IPS DF 6.9 (cell line): Measurements from ENCODE around the gene SPATA25.

Experiments
- DNase-seq: peaks from one replicate; pipeline ENCODE4 v3.0.0-alpha.2; 2013; ENCODE audit warnings: low read depth, low spot score
- H3K27ac ChIP-seq: one replicate; pipeline ENCODE4 v1.5.1; 2013; ENCODE audit warnings: low read length, control low read depth
- H3K27me3 ChIP-seq: 2 replicates; pipeline ENCODE4 v1.6.1; 2013; ENCODE audit warnings: mild to moderate bottlenecking, low read length; ENCODE audit not compliant: control insufficient read depth, insufficient read depth
- H3K36me3 ChIP-seq: 2 replicates; pipeline ENCODE4 v1.6.1; 2013; ENCODE audit warnings: low read length; ENCODE audit not compliant: control insufficient read depth, insufficient read depth
- H3K4me1 ChIP-seq: 2 replicates; pipeline ENCODE4 v1.6.1; 2013; ENCODE audit warnings: low read length; ENCODE audit not compliant: control insufficient read depth, insufficient read depth
- H3K4me3 ChIP-seq: 2 replicates; pipeline ENCODE4 v1.5.1; 2013; ENCODE audit warnings: mild to moderate bottlenecking, low read length
- H3K9me3 ChIP-seq: 2 replicates; pipeline ENCODE4 v1.6.1; 2013; ENCODE audit warnings: low read length, inconsistent platforms; ENCODE audit not compliant: control insufficient read depth, insufficient read depth
- WGBS: extraction: QIAGEN DNeasy Blood & Tissue Kit; methylation state at CpG from one replicate; pipeline ENCODE4 v1.1.7; 2013; ENCODE audit warnings: mixed read lengths, missing lambda C conversion rate; ENCODE audit not compliant: insufficient read length, insufficient coverage; 5-methylcytosine and 5-hydroxymethylcytosine counted together

The SPATA25 gene

DNA sequence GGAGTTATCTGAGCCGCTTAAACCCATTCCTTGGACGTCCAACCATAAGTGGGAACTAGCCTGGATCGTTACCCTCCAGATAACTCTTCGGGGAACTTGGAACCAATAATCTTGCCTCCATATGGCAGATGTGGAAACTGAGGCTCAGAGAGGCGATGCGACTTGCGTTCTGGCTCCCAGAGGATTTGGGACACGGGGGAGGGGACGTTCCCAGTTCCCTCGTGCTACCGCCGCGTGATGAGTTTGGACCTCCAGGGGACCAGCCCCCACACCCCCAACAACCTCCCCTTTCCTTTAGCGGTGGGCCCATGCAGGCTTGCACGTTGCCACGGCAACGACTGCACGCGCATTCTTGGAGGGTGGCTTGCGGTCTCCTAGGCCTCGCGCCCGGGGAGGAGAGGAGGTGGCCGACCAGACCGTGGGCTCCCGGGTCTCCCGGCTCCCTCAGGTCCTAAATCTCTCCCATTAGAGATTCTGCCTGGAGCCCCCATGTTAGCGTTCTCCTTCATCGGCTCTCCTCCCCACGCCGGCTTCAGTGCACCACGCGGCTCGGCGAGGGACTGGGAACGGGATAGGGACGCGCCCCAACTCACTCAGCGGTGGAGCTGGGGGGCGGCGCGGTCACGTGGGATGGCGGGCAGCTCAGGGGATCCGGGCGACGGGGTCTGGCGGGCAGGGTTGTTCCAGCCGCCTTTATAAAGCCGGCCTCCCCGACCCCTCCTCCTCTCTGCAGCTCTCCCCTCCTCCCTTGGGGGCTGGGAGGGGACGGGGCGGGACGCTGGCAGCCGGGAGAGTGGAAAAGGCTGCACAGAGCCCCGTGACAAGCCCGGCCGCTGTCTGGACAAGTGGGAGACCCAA is 24.3 kb upstream of the SPATA25 start, which contains the start of gene PLTP:
Gene PLTP, minus strand, starts transcription at position 670 of the 858 bp plus-strand sequence. CDS start 703 bp downstream, outside the sequence.
- no CpG with 5 or more reads among the region's 58 CpGs for WGBS
- peaks cover 10% of the 10 kb centered on the region; the same call in 1 of the 2 replicates for H3K36me3 ChIP-seq
- H3K4me3 ChIP-seq: peak within 1 kb of the TSS; percentile 69; the same call in 1 of the 2 replicates
- DNase-seq: no peak
- H3K27me3 ChIP-seq: no peaks in the 10 kb centered on the region
- H3K9me3 ChIP-seq: no peaks in the 10 kb centered on the region
- no peak within 1 kb of the TSS for H3K27ac ChIP-seq
- H3K4me1 ChIP-seq: peaks cover 3% of the 10 kb centered on the region; the same call in 1 of the 2 replicates

GRCh38 chr20:45910670-45911485 is 23.5 kb upstream of the SPATA25 start:
- no peaks in the 10 kb centered on the region for H3K9me3 ChIP-seq
- DNase-seq: peak; percentile 100
- no peak overlapping the region for H3K27ac ChIP-seq
- H3K36me3 ChIP-seq: peaks cover 10% of the 10 kb centered on the region
- H3K4me1 ChIP-seq: peaks cover 3% of the 10 kb centered on the region; the same call in 1 of the 2 replicates
- no peaks in the 10 kb centered on the region for H3K27me3 ChIP-seq
- 100% methylated on average over 2 of the region's 43 CpGs for WGBS
- H3K4me3 ChIP-seq: peak overlapping the region; percentile 69; the same call in 1 of the 2 replicates

GRCh38 chr20:45909817-45910669 is 22.6 kb upstream of the SPATA25 start:
- DNase-seq: no peak
- H3K36me3 ChIP-seq: peaks cover 12% of the 10 kb centered on the region
- no peaks in the 10 kb centered on the region for H3K27me3 ChIP-seq
- peaks cover 3% of the 10 kb centered on the region; the same call in 1 of the 2 replicates for H3K4me1 ChIP-seq
- WGBS: no CpG with 5 or more reads among the region's 22 CpGs
- no peak overlapping the region for H3K4me3 ChIP-seq
- H3K9me3 ChIP-seq: no peaks in the 10 kb centered on the region
- H3K27ac ChIP-seq: no peak overlapping the region

DNA sequence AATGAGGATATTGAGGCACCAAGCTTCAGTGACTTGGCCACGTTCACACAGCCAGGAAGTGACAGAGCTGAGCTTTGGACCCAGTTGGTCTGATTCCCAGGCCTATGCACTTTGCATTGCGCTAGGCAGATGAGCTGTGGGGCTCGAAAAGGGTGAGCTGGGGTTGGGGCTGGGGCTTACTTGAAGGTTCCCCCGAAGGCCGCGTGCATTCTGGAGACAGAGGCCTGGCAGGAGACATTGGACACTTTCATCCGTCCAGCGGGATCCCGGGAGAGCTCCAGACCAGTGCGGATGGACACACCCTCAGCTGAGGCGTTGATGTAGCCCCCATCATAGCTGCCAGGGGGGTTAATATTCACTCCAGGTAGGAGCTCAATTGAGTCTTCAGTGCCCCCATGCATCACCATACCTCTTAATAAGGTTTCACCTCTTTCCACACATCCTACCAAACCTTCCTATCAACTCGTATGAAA is 21.9 kb upstream of the SPATA25 start:
- Histone ChIP-seq H3K36me3 (peaks cover 18% of the 10 kb centered on the region), H3K9me3 (no peaks in the 10 kb centered on the region), H3K27ac (no peak overlapping the region), H3K4me1 (peaks cover 3% of the 10 kb centered on the region; the same call in 1 of the 2 replicates), H3K27me3 (no peaks in the 10 kb centered on the region), H3K4me3 (no peak overlapping the region)
- DNase-seq: no peak
- WGBS: 100% methylated on average over 1 of the region's 12 CpGs

DNA sequence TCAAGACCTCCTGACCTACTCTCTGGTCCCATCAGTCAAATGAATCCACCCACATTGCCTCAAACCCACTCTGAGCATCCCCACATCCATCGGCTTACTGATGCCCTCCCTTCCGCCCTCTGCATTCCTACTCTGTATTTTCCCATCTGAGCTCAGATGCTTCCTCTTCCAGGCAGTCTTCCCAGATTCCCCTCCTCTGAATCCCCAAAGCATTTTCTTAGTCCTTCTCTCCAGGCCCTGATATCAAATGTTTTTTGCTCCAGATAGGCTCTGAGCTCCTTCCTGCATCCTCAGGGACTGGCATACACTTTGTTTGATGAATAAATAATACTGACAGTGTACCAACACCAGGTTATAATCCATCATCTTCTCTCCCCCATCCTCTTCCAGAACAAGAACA is 20.7 kb upstream of the SPATA25 start:
- peaks cover 18% of the 10 kb centered on the region for H3K36me3 ChIP-seq
- H3K27me3 ChIP-seq: no peaks in the 10 kb centered on the region
- no CpG with 5 or more reads among the region's 2 CpGs for WGBS
- H3K4me3 ChIP-seq: no peak overlapping the region
- no peaks in the 10 kb centered on the region for H3K9me3 ChIP-seq
- DNase-seq: no peak
- H3K27ac ChIP-seq: no peak overlapping the region
- H3K4me1 ChIP-seq: peaks cover 3% of the 10 kb centered on the region; the same call in 1 of the 2 replicates

GRCh38 chr20:45907219-45907948 is 20.0 kb upstream of the SPATA25 start:
- WGBS: no CpG with 5 or more reads among the region's 17 CpGs
- DNase-seq: no peak
- Histone ChIP-seq H3K27me3 (no peaks in the 10 kb centered on the region), H3K36me3 (peaks cover 19% of the 10 kb centered on the region), H3K9me3 (no peaks in the 10 kb centered on the region), H3K4me3 (no peak overlapping the region), H3K27ac (no peak overlapping the region), H3K4me1 (peaks cover 1% of the 10 kb centered on the region; the same call in 1 of the 2 replicates)

DNA sequence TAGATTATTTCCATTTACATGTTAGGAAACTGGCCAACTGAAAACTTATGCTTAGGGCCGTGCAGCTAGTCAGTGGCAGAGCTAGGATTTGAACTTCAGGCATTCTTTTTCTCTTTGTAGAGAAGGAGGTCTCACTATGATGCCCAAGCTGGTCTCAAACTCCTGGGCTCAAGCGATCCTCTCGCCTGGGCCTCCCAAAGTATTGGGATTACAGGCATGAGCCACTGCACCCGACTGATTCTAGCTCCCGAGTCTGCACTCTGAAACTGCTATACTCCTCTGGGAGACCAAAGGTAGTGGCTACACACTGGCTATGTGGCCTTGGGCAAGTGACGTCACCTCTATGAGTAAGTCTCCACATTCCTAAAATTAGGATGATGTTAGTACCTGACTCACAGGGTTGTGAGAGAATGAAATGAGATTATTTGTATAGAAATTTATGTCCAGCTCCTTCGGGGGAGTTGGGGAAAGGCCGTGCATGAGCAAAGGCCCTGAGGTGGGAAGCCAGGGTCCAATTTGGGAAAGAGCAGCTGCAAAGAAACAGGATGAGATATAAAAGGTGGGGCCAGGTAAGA is 18.2 kb upstream of the SPATA25 start:
- Histone ChIP-seq H3K27me3 (no peaks in the 10 kb centered on the region), H3K36me3 (peaks cover 27% of the 10 kb centered on the region), H3K9me3 (no peaks in the 10 kb centered on the region), H3K4me3 (no peak overlapping the region), H3K4me1 (no peaks in the 10 kb centered on the region), H3K27ac (no peak overlapping the region)
- DNase-seq: no peak
- no CpG with 5 or more reads among the region's 8 CpGs for WGBS

- no peak overlapping the region for H3K27ac ChIP-seq
- H3K36me3 ChIP-seq: peaks cover 27% of the 10 kb centered on the region
- H3K27me3 ChIP-seq: no peaks in the 10 kb centered on the region
- no peaks in the 10 kb centered on the region for H3K9me3 ChIP-seq
- no peak overlapping the region for H3K4me3 ChIP-seq
- no peaks in the 10 kb centered on the region for H3K4me1 ChIP-seq
- no peak for DNase-seq
- no CpG with 5 or more reads among the region's 16 CpGs for WGBS
Measured at GRCh38 chr20:45904583-45905504, 17.4 kb upstream of the SPATA25 start.
